ENCODE results near the gene AKAP6.

AKAP6 gene

GRCh38 chr14:32841698-32842097 lies 512.6 kb downstream of the AKAP6 start:
- no peak for DNase-seq

DNA sequence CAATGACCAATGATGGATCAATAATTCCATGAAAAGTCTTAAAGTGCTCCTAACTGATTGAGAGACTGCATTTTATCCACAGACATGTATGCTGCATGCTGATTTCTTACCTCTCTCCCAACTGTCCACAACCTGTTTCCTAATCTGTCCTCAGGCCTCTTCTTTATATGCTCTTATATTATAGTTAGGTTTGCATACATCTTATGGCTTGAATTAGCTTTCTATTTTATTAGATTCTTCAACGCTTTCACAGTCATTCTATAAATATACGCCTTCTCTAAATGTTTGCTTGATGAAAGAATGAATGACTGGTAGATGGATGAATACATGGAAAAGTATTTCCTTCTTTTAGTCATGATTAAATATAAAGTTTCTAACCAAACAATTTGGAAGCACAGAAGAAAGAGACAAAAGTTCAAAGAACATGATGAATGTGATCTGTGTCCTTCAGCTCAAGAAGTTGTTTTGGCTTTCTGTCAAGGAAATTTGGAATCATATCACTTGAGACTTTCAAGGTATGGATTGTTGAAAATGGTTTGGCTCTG lies 517.8 kb downstream of the AKAP6 start:
- no peak for DNase-seq

- DNase-seq, result no peak
These were observed 518.8 kb downstream of the AKAP6 start for GRCh38 chr14:32847867-32848266.

- DNase-seq, result no peak
These were observed 536.8 kb downstream of the AKAP6 start for GRCh38 chr14:32865827-32866376.

DNA sequence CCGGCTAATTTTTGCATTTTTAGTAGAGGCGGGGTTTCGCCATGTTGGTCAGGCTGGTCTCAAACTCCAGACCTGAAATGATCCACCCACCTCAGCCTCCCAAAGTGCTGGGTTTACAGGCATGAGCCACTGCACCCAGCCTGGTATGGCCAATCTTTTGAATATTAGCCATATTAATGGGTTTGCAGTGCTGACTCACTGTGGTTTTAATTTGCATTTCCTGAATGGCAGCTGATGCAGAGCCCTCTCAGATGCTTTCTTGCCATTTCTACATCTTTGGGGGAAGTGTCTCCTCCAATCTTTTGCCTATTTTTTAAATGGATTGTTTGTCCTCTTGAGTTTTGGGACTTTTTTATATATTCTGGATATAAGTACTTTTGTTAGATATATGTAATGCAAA lies 554.1 kb downstream of the AKAP6 start:
- no peak for DNase-seq

All from islet precursor cell (in vitro differentiated cells).